HCT116 (cell line): ENCODE results near the gene SMIM28. TPM values are rescaled to one million over a fixed set of nuclear protein-coding genes. Genes with fewer than 3 reads are reported as not detected.

Experiments
- ATAC-seq: fragments of 200-7000 bp; cut with Tn5 transposase; 2 replicates; pipeline ENCODE4 v1.9.1; 2020; ENCODE audit warnings: mild to moderate bottlenecking, moderate library complexity
- BruUV-seq: library from RNA; stranded (reverse); fragments of 400-500 nt; replicated peaks from 2 replicates; lab custom pipeline; 2021; lab: Mats Ljungman, UMichigan
- CTCF ChIA-PET: fragments of 300-600 bp; sonication (Branson Sonifier 250); formaldehyde crosslinking; loops from one replicate; lab custom pipeline; 2021; ENCODE audit warnings: antibody characterized with exemption; lab: Charles Lee
- POLR2A ChIA-PET: fragments of 300-600, 350-600 bp; sonication (Branson Sonifier 250); formaldehyde crosslinking; loops from one replicate; lab custom pipeline; 2021; ENCODE audit warnings: antibody characterized with exemption; lab: Charles Lee
- RAD21 ChIA-PET, 2 experiments: fragments of 300-600 bp; sonication (Branson Sonifier 250); formaldehyde crosslinking; loops; one replicate each; lab custom pipeline; 2023; ENCODE audit warnings: low total read pairs in 2 of 2; ENCODE audit not compliant: uncharacterized antibody in 2 of 2, unreplicated experiment in 2 of 2, low non-redundant PET in 1 of 2; lab: Charles Lee
- DNase-seq: peaks from one replicate; pipeline ENCODE4 v3.0.0-alpha.2; 2010; ENCODE audit warnings: low read depth, low spot score
- H2AFZ ChIP-seq: fragments of 200-600 bp; shearing (Covaris generic), sonication (generic); 2 replicates; pipeline ENCODE4 v1.6.1; 2017; ENCODE audit warnings: low read depth, mixed run types, mixed read lengths, antibody characterized with exemption, low read length; ENCODE audit not compliant: poor library complexity, severe bottlenecking
- H3K27ac ChIP-seq: 2 replicates; pipeline ENCODE4 v1.5.1; 2012; ENCODE audit warnings: low read depth, low read length
- H3K27me3 ChIP-seq: fragments of 200-600 bp; sonication (generic); 2 replicates; pipeline ENCODE4 v1.6.1; 2016; ENCODE audit warnings: mixed run types, low read length, mixed read lengths; ENCODE audit not compliant: insufficient read depth
- H3K36me3 ChIP-seq, 2 experiments: fragments of 200-500 bp in 1 of 2; fragments of 200-600 bp in 1 of 2; sonication (Bioruptor generic) in 1 of 2; sonication (generic) in 1 of 2; 2 replicates each; pipeline versions ENCODE4 v1.5.1 to v1.6.1; 2014 to 2016; ENCODE audit warnings: low read length in 2 of 2, inconsistent platforms in 1 of 2, mixed read lengths in 1 of 2, mixed run types in 1 of 2; ENCODE audit not compliant: insufficient read depth in 2 of 2, control insufficient read depth in 1 of 2
- H3K4me1 ChIP-seq, 2 experiments: fragments of 200-600 bp in 1 of 2; sonication (generic) in 1 of 2; 2 replicates each; pipeline versions ENCODE4 v1.5.1 to v1.6.1; 2012 to 2017; ENCODE audit warnings: low read length in 2 of 2, inconsistent platforms in 1 of 2, mild to moderate bottlenecking in 1 of 2, mixed read lengths in 1 of 2, mixed run types in 1 of 2, moderate library complexity in 1 of 2; ENCODE audit not compliant: insufficient read depth in 2 of 2, control insufficient read depth in 1 of 2
- H3K4me2 ChIP-seq: fragments of 200-600 bp; sonication (generic); 2 replicates; pipeline ENCODE4 v1.6.1; 2017; ENCODE audit warnings: mixed run types, low read length, mixed read lengths
- H3K4me3 ChIP-seq, 2 experiments: fragments of 200-600 bp in 1 of 2; sonication (generic) in 1 of 2; replicated peaks in 1 of 2; 2 replicates each; pipeline ENCODE4 v1.5.1; 2011 to 2016; ENCODE audit warnings: low read length in 2 of 2, control low read depth in 1 of 2, low read depth in 1 of 2, mild to moderate bottlenecking in 1 of 2, mixed read lengths in 1 of 2, mixed run types in 1 of 2
- H3K79me2 ChIP-seq: fragments of 200-600 bp; sonication (generic); 2 replicates; pipeline ENCODE4 v1.6.1; 2017; ENCODE audit warnings: mild to moderate bottlenecking, mixed run types, low read length, moderate library complexity, mixed read lengths; ENCODE audit not compliant: insufficient read depth
- H3K9ac ChIP-seq: fragments of 200-600 bp; sonication (generic); 2 replicates; pipeline ENCODE4 v1.6.1; 2016; ENCODE audit warnings: low read length, mixed read lengths
- H3K9me2 ChIP-seq: fragments of 200-600 bp; sonication (generic), shearing (Covaris generic); 2 replicates; pipeline ENCODE4 v1.6.1; 2017; ENCODE audit warnings: mixed run types, mild to moderate bottlenecking, moderate library complexity; ENCODE audit not compliant: insufficient read depth
- H3K9me3 ChIP-seq, 2 experiments: fragments of 200-500 bp in 1 of 2; fragments of 200-600 bp in 1 of 2; sonication (Bioruptor generic) in 1 of 2; sonication (generic) in 1 of 2; 2 replicates each; pipeline ENCODE4 v1.6.1; 2014 to 2017; ENCODE audit warnings: low read length in 2 of 2, mixed read lengths in 2 of 2, inconsistent platforms in 1 of 2, low read depth in 1 of 2, mild to moderate bottlenecking in 1 of 2, mixed run types in 1 of 2, moderate library complexity in 1 of 2; ENCODE audit not compliant: control insufficient read depth in 1 of 2, insufficient read depth in 1 of 2
- H4K20me1 ChIP-seq: fragments of 200-600 bp; sonication (generic), shearing (Covaris generic); 2 replicates; pipeline ENCODE4 v1.6.1; 2017; ENCODE audit warnings: mixed run types, mild to moderate bottlenecking, moderate library complexity; ENCODE audit not compliant: insufficient read depth
- CBX3 ChIP-seq: IDR thresholded peaks from 2 replicates; pipeline ENCODE4 v1.6.1; 2012; ENCODE audit warnings: low read depth
- EGR1 ChIP-seq: IDR thresholded peaks from 2 replicates; pipeline ENCODE4 v1.6.1; 2012; ENCODE audit warnings: low read depth
- ELF1 ChIP-seq: IDR thresholded peaks from 2 replicates; pipeline ENCODE4 v1.6.1; 2012; ENCODE audit warnings: low read depth, borderline replicate concordance
- EZH2phosphoT487 ChIP-seq: fragments of 200-600 bp; IDR thresholded peaks from 2 replicates; pipeline ENCODE4 v1.6.1; 2018; ENCODE audit warnings: antibody characterized with exemption, borderline replicate concordance
- JUND ChIP-seq: IDR thresholded peaks from 2 replicates; pipeline ENCODE4 v1.6.1; 2012
- POLR2A ChIP-seq: IDR thresholded peaks from 2 replicates; pipeline ENCODE4 v1.7.0; 2011; ENCODE audit warnings: borderline replicate concordance; ENCODE audit not compliant: insufficient read depth, insufficient read length; ENCODE audit errors: extremely low read depth
- POLR2AphosphoS5 ChIP-seq: IDR thresholded peaks from 2 replicates; pipeline ENCODE4 v1.6.1; 2011; ENCODE audit warnings: mild to moderate bottlenecking, low read depth, low read length, moderate library complexity
- RAD21 ChIP-seq: IDR thresholded peaks from 2 replicates; pipeline ENCODE4 v1.6.1; 2012; ENCODE audit warnings: low read depth, mild to moderate bottlenecking
- SIN3A ChIP-seq: IDR thresholded peaks from 2 replicates; pipeline ENCODE4 v1.6.1; 2012; ENCODE audit warnings: low read depth
- SP1 ChIP-seq: IDR thresholded peaks from 2 replicates; pipeline ENCODE4 v1.6.1; 2012; ENCODE audit warnings: low read depth
- SRF ChIP-seq: IDR thresholded peaks from 2 replicates; pipeline ENCODE4 v1.6.1; 2012; ENCODE audit warnings: low read depth
- TCF7L2 ChIP-seq: IDR thresholded peaks from 2 replicates; pipeline ENCODE4 v1.7.0; 2011; ENCODE audit warnings: borderline replicate concordance, inconsistent platforms; ENCODE audit not compliant: insufficient read depth, insufficient read length; ENCODE audit errors: extremely low read depth
- YY1 ChIP-seq: IDR thresholded peaks from 2 replicates; pipeline ENCODE4 v1.6.1; 2011; ENCODE audit warnings: low read length, low read depth, moderate library complexity, mild to moderate bottlenecking; ENCODE audit not compliant: insufficient replicate concordance; ENCODE audit errors: extremely low read depth
- ZFX ChIP-seq: fragments of 450-650 bp; IDR thresholded peaks from 2 replicates; pipeline ENCODE4 v1.6.1; 2017
- ZNF274 ChIP-seq: fragments of 200-500 bp; sonication (Bioruptor generic); IDR thresholded peaks from 2 replicates; pipeline ENCODE4 v1.6.1; 2014; ENCODE audit warnings: mild to moderate bottlenecking, low read depth, low read length, inconsistent platforms
- intact Hi-C: fragments of 100-400 bp; cut with micrococcal nuclease; formaldehyde crosslinking; loops from 2 replicates; pipeline ENCODE4 v1.10.0; 2022
- total RNA-seq: library from RNA; stranded (reverse); gene quantifications from one replicate; pipeline ENCODE4 v1.2.1, GENCODE V29; 2021; ENCODE audit not compliant: unreplicated experiment
- TF ChIP-seq, protein P1 (sequence below): IDR thresholded peaks from 2 replicates; pipeline ENCODE4 v1.6.1; 2012
- TF ChIP-seq, protein P2 (sequence below): IDR thresholded peaks from 2 replicates; pipeline ENCODE4 v1.6.1; 2012
- TF ChIP-seq, protein P3 (sequence below), 3 experiments: fragments of 200-600 bp in 1 of 3; sonication (generic) in 1 of 3; IDR thresholded peaks in 2 of 3; conservative IDR thresholded peaks in 1 of 3; 2 replicates each; pipeline ENCODE4 v1.5.1; 2012 to 2017; ENCODE audit warnings: low read depth in 2 of 3, low read length in 2 of 3, antibody characterized with exemption in 1 of 3, borderline replicate concordance in 1 of 3, control low read depth in 1 of 3, mild to moderate bottlenecking in 1 of 3, mixed read lengths in 1 of 3, mixed run types in 1 of 3, moderate library complexity in 1 of 3; ENCODE audit not compliant: insufficient read depth in 1 of 3
- TF ChIP-seq, protein P4 (sequence below): IDR thresholded peaks from 2 replicates; pipeline ENCODE4 v1.6.1; 2011; ENCODE audit warnings: mild to moderate bottlenecking, low read length, moderate library complexity; ENCODE audit not compliant: insufficient replicate concordance; ENCODE audit errors: extremely low read depth

SMIM28 gene
- total RNA-seq, 1 experiment from 2014 or later = not detected

DNA sequence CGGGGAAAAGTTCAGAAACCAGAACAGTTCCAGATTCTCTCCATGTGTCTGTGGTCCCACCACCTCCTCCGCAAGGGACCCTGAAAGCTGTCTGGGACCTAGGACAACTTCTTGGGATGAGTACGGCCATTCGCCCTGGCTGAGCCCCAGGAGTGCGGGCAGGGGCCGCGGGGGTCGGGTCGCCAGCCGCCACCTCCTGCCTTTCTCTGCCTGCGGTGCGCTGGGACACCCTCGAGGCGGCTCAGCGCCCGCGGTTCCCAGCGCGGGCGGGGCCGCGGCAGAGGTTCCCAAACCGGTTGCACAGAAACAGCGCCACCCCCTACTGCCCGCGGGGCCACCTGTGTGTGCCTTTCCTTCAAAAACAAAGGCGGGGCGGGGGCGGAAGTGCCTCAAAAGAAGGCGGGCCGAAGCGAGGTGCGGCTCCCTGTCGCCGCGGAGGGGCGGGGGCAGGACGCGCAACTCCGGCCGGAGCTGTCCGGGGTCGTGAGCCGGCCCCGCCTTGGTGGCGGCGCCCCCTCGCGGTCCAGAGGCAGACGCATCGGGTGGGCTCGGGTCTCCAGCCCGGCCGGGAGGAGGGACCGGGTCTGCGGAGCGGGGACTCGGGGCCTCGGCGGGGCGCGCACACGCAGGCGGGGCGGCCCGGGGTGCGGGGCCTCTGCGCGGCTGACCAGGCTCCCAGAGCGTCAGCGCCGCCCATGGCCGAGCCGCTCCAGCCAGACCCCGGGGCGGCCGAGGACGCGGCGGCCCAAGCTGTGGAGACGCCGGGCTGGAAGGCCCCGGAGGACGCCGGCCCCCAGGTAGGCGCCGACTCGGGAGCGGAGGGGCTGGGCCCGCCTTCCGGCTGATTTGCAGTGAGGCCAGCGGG, 26.3 kb downstream of the SMIM28 start, which contains the start of gene HEBP2:
Gene HEBP2 (plus strand): TSS at position 423 of the 865 bp plus-strand sequence. CDS start 273 bp downstream, at position 696.
- no peaks in the 10 kb centered on the region for H4K20me1 ChIP-seq
- POLR2A ChIA-PET = no interaction called here
- ATAC-seq = peak; percentile 93
- H2AFZ ChIP-seq = no peak within 1 kb of the TSS
- intact Hi-C loops = loop anchor here (1.0 to 2.0 kb wide), 3 partner anchors 115 to 403 kb away; no protein-coding TSS in a partner anchor
- H3K79me2 ChIP-seq = no peaks in the 10 kb centered on the region; the same call in 1 of the 2 replicates
- no peaks in the 10 kb centered on the region; the same call in 1 of the 2 replicates for H3K9me2 ChIP-seq
- no peaks in the 10 kb centered on the region for H3K9me3 ChIP-seq
- H3K4me2 ChIP-seq = peak within 1 kb of the TSS; percentile 79
- peak; percentile 89 for DNase-seq
- peaks cover 8 to 20% of the 10 kb centered on the region in 2 experiments; a peak in 3 of 4 replicates for H3K4me1 ChIP-seq
- BruUV-seq = no TSS peak
- H3K4me3 ChIP-seq = peak within 1 kb of the TSS; percentile 77 to 84
- H3K36me3 ChIP-seq = peaks cover 19 to 25% of the 10 kb centered on the region in 2 experiments; a peak in 3 of 4 replicates
- H3K27ac ChIP-seq = peak within 1 kb of the TSS; percentile 80
- H3K27me3 ChIP-seq = no peaks in the 10 kb centered on the region
- RAD21 ChIA-PET = no interaction called here
- H3K9ac ChIP-seq = peak within 1 kb of the TSS; percentile 82
- TF ChIP-seq, protein P1, sequence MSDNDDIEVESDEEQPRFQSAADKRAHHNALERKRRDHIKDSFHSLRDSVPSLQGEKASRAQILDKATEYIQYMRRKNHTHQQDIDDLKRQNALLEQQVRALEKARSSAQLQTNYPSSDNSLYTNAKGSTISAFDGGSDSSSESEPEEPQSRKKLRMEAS = peak; percentile 89
- TF ChIP-seq POLR2A (peak; percentile 39), SRF (no peak; the same call in 1 of the 2 replicates), ELF1 (peak; percentile 57), TCF7L2 (peak; percentile 82), SIN3A (peak; percentile 65), EGR1 (peak; percentile 92), CBX3 (peak; percentile 53; the same call in 1 of the 2 replicates), ZFX (peak; percentile 90), RAD21 (peak; percentile 72), POLR2AphosphoS5 (peak; percentile 86), EZH2phosphoT487 (no peak), SP1 (peak; percentile 89), JUND (peak; percentile 39; the same call in 1 of the 2 replicates), ZNF274 (no peak), YY1 (peak; percentile 56)
- TF ChIP-seq, protein P2, sequence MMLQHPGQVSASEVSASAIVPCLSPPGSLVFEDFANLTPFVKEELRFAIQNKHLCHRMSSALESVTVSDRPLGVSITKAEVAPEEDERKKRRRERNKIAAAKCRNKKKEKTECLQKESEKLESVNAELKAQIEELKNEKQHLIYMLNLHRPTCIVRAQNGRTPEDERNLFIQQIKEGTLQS = no peak
- TF ChIP-seq, protein P3, sequence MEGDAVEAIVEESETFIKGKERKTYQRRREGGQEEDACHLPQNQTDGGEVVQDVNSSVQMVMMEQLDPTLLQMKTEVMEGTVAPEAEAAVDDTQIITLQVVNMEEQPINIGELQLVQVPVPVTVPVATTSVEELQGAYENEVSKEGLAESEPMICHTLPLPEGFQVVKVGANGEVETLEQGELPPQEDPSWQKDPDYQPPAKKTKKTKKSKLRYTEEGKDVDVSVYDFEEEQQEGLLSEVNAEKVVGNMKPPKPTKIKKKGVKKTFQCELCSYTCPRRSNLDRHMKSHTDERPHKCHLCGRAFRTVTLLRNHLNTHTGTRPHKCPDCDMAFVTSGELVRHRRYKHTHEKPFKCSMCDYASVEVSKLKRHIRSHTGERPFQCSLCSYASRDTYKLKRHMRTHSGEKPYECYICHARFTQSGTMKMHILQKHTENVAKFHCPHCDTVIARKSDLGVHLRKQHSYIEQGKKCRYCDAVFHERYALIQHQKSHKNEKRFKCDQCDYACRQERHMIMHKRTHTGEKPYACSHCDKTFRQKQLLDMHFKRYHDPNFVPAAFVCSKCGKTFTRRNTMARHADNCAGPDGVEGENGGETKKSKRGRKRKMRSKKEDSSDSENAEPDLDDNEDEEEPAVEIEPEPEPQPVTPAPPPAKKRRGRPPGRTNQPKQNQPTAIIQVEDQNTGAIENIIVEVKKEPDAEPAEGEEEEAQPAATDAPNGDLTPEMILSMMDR (IDR thresholded peaks at IDR 0.05 in 2 of 3, conservative IDR thresholded peaks at IDR 0.05 in 1 of 3; ENCODE audit: borderline replicate concordance in 1 of 3, insufficient read depth in 1 of 3, low read depth in 2 of 3, low read length in 2 of 3) = peak; percentile 54 to 57 (median 54)
- TF ChIP-seq, protein P4, sequence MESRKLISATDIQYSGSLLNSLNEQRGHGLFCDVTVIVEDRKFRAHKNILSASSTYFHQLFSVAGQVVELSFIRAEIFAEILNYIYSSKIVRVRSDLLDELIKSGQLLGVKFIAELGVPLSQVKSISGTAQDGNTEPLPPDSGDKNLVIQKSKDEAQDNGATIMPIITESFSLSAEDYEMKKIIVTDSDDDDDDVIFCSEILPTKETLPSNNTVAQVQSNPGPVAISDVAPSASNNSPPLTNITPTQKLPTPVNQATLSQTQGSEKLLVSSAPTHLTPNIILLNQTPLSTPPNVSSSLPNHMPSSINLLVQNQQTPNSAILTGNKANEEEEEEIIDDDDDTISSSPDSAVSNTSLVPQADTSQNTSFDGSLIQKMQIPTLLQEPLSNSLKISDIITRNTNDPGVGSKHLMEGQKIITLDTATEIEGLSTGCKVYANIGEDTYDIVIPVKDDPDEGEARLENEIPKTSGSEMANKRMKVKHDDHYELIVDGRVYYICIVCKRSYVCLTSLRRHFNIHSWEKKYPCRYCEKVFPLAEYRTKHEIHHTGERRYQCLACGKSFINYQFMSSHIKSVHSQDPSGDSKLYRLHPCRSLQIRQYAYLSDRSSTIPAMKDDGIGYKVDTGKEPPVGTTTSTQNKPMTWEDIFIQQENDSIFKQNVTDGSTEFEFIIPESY = no peak
- CTCF ChIA-PET = interaction anchor here (0.6 to 1.5 kb wide), 6 partner anchors 14 to 288 kb away, joined by 3 to 10 read pairs (median 4); no protein-coding TSS in a partner anchor
